ENCODE measurements around the gene INSYN2A.

INSYN2A gene

GRCh38 chr10:127195041-127195506, 1.3 kb downstream of the INSYN2A start:
- DNase-seq, result peak in 1 of 3 donors; percentile 5

GRCh38 chr10:127194599-127194998, 1.8 kb downstream of the INSYN2A start:
- no peak for DNase-seq

GRCh38 chr10:127194111-127194510, 2.3 kb downstream of the INSYN2A start:
- DNase-seq, result no peak

GRCh38 chr10:127193125-127193524, 3.3 kb downstream of the INSYN2A start:
- DNase-seq, result no peak

GRCh38 chr10:127190427-127190826, 6.0 kb downstream of the INSYN2A start:
- DNase-seq, result no peak

- DNase-seq, result no peak
Measured at GRCh38 chr10:127189226-127189625, 7.2 kb downstream of the INSYN2A start.

GRCh38 chr10:127186813-127187212, 9.6 kb downstream of the INSYN2A start:
- no peak for DNase-seq

GRCh38 chr10:127184582-127184981, 11.8 kb downstream of the INSYN2A start:
- DNase-seq, result no peak

GRCh38 chr10:127182161-127182560, 14.2 kb downstream of the INSYN2A start:
- DNase-seq, result no peak

GRCh38 chr10:127179612-127180250, 16.7 kb downstream of the INSYN2A start:
- DNase-seq, result no peak

GRCh38 chr10:127176649-127177048, 19.7 kb downstream of the INSYN2A start:
- no peak for DNase-seq

- DNase-seq, result no peak
Measured at GRCh38 chr10:127175357-127176110, 20.9 kb downstream of the INSYN2A start.

- DNase-seq, result no peak
Measured at GRCh38 chr10:127174866-127175265, 21.5 kb downstream of the INSYN2A start.

- no peak for DNase-seq
Measured at GRCh38 chr10:127168261-127168660, 28.1 kb downstream of the INSYN2A start.

GRCh38 chr10:127162841-127163240, 33.5 kb downstream of the INSYN2A start:
- no peak for DNase-seq

GRCh38 chr10:127161482-127161881, 34.9 kb downstream of the INSYN2A start:
- no peak for DNase-seq

GRCh38 chr10:127159648-127160245, 36.6 kb downstream of the INSYN2A start:
- no peak for DNase-seq

GRCh38 chr10:127158662-127159061, 37.7 kb downstream of the INSYN2A start:
- DNase-seq, result no peak

GRCh38 chr10:127157506-127158200, 38.7 kb downstream of the INSYN2A start:
- no peak for DNase-seq

GRCh38 chr10:127157089-127157488, 39.3 kb downstream of the INSYN2A start:
- no peak for DNase-seq

- no peak for DNase-seq
Measured at GRCh38 chr10:127154831-127155620, 41.4 kb downstream of the INSYN2A start.

- DNase-seq, result no peak
Measured at GRCh38 chr10:127153181-127153580, 43.2 kb downstream of the INSYN2A start.
